ENCODE measurements around the gene CDKN2D.

- TF ChIP-seq POLR2A (IDR thresholded peaks at IDR 0.05; ENCODE audit: low read length) (no peak), GATA1 (IDR thresholded peaks at IDR 0.05; ENCODE audit: low read depth, low read length) (no peak)
These were observed 19.0 kb upstream of the CDKN2D start for GRCh38 chr19:10587839-10588150.
